AG08396 (cell line): Measurements from ENCODE around the gene TMBIM6.

Source experiments
- DNase-seq: peaks from one replicate; pipeline ENCODE4 v3.0.0; 2012; ENCODE audit warnings: low spot score, mixed read lengths

Gene TMBIM6

GRCh38 chr12:49798248-49798647 lies 56.9 kb downstream of the TMBIM6 start:
- no peak for DNase-seq

- DNase-seq, result no peak
These were observed 57.6 kb downstream of the TMBIM6 start for GRCh38 chr12:49798934-49799333.

DNA sequence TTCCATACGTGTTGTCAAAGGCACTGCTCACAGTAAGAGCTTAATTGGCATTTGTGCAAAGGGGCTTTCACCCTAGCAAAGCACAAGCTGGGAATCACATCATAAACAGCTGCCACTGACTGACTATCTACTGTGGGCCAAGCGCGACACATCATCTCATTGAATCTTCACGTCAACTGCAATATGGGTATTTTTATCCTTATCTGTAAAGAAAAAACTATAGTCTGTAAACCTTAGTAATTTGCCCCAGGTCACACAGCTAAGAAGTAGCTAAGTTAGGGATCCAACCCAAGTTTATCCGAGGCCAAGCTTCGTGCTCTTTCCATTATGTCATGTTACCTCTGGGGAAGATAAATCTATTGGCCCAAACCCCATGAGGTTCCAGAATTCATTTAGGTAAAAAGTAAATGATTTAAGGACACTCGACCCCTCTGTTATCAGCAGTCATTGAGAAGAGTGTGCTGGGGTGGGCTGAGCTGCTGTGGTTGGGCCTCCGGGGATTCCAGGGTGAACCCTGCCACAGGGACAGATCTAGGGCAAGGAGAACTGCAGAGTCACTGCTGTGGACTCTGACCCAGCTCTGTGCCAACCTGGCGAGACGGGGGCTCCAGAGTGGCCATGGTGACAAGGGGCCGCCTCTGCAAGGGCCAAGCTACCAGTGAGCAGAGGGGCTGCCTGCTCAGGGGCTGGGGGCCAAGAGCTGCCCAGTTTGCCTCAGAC lies 59.2 kb downstream of the TMBIM6 start:
- no peak for DNase-seq

GRCh38 chr12:49801141-49802063 lies 60.0 kb downstream of the TMBIM6 start:
- DNase-seq, result no peak

DNA sequence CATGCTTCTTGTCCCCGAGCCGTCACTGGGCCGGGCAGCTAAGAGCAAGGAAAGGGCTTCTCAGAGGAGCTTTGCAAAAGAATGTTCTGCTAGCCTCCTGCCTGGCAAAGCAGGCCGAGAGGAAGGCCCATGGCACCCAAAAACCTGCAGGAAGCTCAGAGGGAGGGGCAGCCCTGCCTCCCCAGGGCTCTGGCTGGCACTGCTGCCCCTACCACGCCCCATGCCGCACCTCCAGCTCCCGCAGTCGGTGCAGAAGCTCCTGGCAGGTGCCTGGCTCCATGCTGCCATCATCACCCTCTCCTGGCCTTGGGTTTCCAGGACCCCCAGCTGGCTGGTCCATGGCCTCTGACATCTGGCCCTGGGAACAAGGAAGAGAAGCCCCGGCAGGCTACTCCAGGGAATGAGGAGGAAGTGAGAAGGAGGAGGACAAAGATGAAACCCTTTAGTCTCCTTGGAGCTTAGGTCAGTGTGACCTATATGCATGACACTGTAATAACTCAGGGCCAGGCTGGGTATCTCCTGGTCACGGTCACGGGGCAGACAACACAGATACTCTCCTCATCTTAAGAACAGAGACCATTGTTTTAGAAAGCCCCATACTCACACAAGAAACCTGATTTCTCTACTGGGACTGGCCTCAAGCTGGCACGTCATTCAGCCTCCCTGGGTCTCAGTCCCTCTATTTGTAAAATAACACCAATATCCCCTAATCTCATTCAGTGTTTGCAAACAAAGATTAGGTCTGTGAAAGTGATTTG lies 62.5 kb downstream of the TMBIM6 start:
- no peak for DNase-seq

DNA sequence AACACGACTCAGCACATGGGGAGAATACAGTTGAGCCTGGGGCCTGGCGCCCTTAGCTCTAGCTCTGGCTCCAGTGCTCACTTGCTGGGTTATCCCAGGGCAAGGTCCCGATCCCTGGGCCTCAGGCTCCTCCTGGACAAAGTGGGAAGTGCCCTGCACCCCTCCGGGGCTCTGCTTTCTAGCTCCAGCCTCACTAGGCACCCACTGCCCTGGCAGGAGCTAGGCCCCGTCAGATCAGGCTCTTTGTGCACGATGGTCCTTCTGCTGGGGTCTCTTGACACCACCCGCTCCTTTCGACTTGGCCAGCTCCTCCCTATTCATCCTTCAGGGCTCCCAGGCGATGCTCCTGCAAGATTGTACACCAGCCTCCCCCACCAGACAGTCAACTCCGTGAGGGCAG lies 63.5 kb downstream of the TMBIM6 start:
- DNase-seq, result no peak

GRCh38 chr12:49805409-49805808 lies 64.1 kb downstream of the TMBIM6 start:
- no peak for DNase-seq

GRCh38 chr12:49806321-49806813 lies 65.0 kb downstream of the TMBIM6 start:
- DNase-seq, result no peak

GRCh38 chr12:49806877-49807276 lies 65.5 kb downstream of the TMBIM6 start:
- DNase-seq, result no peak

GRCh38 chr12:49807991-49808580 lies 66.7 kb downstream of the TMBIM6 start:
- DNase-seq, result no peak

GRCh38 chr12:49808686-49809380 lies 67.5 kb downstream of the TMBIM6 start:
- no peak for DNase-seq

GRCh38 chr12:49809381-49809905 lies 68.1 kb downstream of the TMBIM6 start:
- DNase-seq, result no peak

DNA sequence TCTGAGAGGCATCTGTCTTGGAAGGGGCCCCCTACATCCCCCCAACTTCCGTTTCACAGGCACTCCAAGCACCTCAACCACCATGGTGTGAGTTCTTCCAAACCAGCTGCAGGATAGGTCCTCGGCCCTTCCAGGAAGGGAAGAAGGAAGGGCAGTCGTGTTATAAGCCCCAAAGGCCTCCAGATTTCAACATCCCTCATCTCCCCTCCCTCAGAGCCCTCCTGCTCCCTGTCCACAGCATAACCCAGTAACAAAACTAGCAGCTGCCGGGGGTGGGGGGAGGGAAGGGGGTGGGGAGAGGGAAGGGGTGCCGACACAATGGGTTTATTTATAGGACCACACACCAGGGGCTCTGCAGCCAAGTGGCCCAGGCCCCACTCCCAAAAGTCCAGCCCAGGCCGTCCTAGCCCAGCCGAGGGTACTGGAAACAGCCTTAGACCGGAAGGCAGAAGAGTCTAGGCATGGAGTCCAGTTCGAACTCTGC lies 68.6 kb downstream of the TMBIM6 start:
- DNase-seq, result no peak

GRCh38 chr12:49811136-49811535 lies 69.8 kb downstream of the TMBIM6 start:
- no peak for DNase-seq

- no peak for DNase-seq
These were observed 70.6 kb downstream of the TMBIM6 start for GRCh38 chr12:49811961-49812401.

DNA sequence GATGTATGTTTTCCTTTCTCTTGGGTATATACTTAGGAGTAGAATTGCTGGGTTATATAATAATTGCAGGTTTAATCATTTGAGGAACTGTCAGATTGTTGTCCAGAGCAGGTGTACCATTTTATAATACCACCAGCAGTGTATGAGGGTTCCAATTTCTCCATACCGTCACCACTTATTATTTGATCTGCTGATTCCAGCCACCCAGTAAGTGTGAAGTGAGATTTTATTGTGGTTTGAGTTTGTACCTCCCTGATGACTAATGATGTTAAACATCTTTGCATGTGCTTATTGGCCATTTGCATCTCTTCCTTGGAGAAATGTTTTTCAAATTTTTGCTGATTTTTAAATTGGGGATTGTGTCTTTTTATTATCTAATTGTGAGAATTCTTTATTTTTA lies 71.8 kb downstream of the TMBIM6 start:
- no peak for DNase-seq
